ENCODE measurements around the gene ELOVL3.

ELOVL3 gene

GRCh38 chr10:102267748-102268147, 41.6 kb downstream of the ELOVL3 start:
- peaks cover 8% of the 10 kb centered on the region for H3K36me3 ChIP-seq
- H3K4me1 ChIP-seq = no peaks in the 10 kb centered on the region
- no peak for DNase-seq
- H3K27me3 ChIP-seq = no peaks in the 10 kb centered on the region
- H3K4me3 ChIP-seq (ENCODE audit: low read depth, low read length) = no peak overlapping the region
- TF ChIP-seq CTCF (IDR thresholded peaks at IDR 0.05; ENCODE audit: low read depth, low read length) = no peak
- no peaks in the 10 kb centered on the region for H3K9me3 ChIP-seq

- Histone ChIP-seq H3K4me1 (no peaks in the 10 kb centered on the region), H3K36me3 (peaks cover 4% of the 10 kb centered on the region; the same call in 1 of the 2 replicates), H3K9me3 (no peaks in the 10 kb centered on the region), H3K27me3 (no peaks in the 10 kb centered on the region), H3K4me3 (ENCODE audit: low read depth, low read length) (no peak overlapping the region)
- TF ChIP-seq CTCF (IDR thresholded peaks at IDR 0.05; ENCODE audit: low read depth, low read length) = peak; percentile 7; the same call in 1 of the 2 replicates
- no peak for DNase-seq
Observed at GRCh38 chr10:102268375-102268888, 42.3 kb downstream of the ELOVL3 start.

DNA sequence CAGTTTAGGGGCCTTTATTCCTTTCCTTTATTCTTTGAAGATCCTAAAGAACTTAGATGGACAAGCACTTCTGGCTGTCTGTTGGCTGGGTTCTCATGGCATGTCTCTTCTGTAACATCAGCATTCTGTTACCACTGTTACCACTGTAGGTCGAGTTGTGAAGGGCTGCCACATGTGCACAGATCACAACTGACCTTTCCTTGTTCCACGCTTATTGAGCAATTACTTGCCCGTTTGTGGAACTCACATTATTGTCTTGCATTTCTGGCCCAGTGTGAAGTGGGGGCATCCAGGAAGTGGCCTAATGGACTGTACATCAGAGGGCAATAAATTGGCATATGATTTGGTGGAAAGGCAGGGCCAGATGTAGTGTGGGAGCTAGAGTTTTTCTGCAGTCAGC, 42.9 kb downstream of the ELOVL3 start:
- no peak for DNase-seq
- no peak for TF ChIP-seq CTCF (IDR thresholded peaks at IDR 0.05; ENCODE audit: low read depth, low read length)
- Histone ChIP-seq H3K36me3 (peaks cover 4% of the 10 kb centered on the region; the same call in 1 of the 2 replicates), H3K4me1 (no peaks in the 10 kb centered on the region), H3K27me3 (no peaks in the 10 kb centered on the region), H3K9me3 (no peaks in the 10 kb centered on the region), H3K4me3 (ENCODE audit: low read depth, low read length) (no peak overlapping the region)

- no peak for TF ChIP-seq CTCF (IDR thresholded peaks at IDR 0.05; ENCODE audit: low read depth, low read length)
- Histone ChIP-seq H3K36me3 (peaks cover 6% of the 10 kb centered on the region), H3K27me3 (no peaks in the 10 kb centered on the region), H3K9me3 (no peaks in the 10 kb centered on the region), H3K4me3 (ENCODE audit: low read depth, low read length) (no peak overlapping the region), H3K4me1 (no peaks in the 10 kb centered on the region)
- DNase-seq = no peak
Observed at GRCh38 chr10:102274062-102274461, 48.0 kb downstream of the ELOVL3 start.

- no peaks in the 10 kb centered on the region for H3K27me3 ChIP-seq
- no peak for DNase-seq
- no peak for TF ChIP-seq CTCF (IDR thresholded peaks at IDR 0.05; ENCODE audit: low read depth, low read length)
- peaks cover 6% of the 10 kb centered on the region for H3K36me3 ChIP-seq
- H3K4me3 ChIP-seq (ENCODE audit: low read depth, low read length) = no peak overlapping the region
- peaks cover 6% of the 10 kb centered on the region for H3K4me1 ChIP-seq
- no peaks in the 10 kb centered on the region for H3K9me3 ChIP-seq
Observed at GRCh38 chr10:102275343-102275742, 49.2 kb downstream of the ELOVL3 start.

- Histone ChIP-seq H3K36me3 (peaks cover 10% of the 10 kb centered on the region), H3K4me3 (ENCODE audit: low read depth, low read length) (no peak overlapping the region), H3K4me1 (peaks cover 6% of the 10 kb centered on the region), H3K9me3 (no peaks in the 10 kb centered on the region), H3K27me3 (no peaks in the 10 kb centered on the region)
- DNase-seq = no peak
- TF ChIP-seq CTCF (IDR thresholded peaks at IDR 0.05; ENCODE audit: low read depth, low read length) = no peak
Observed at GRCh38 chr10:102279104-102279503, 53.0 kb downstream of the ELOVL3 start.
